ENCODE data around the gene PSMC4.
"Not testable (repeated sequence)": the region's sequence is repeated elsewhere in the genome, so short reads cannot be mapped to it uniquely, and the experiment has no call there.

The PSMC4 gene

DNA sequence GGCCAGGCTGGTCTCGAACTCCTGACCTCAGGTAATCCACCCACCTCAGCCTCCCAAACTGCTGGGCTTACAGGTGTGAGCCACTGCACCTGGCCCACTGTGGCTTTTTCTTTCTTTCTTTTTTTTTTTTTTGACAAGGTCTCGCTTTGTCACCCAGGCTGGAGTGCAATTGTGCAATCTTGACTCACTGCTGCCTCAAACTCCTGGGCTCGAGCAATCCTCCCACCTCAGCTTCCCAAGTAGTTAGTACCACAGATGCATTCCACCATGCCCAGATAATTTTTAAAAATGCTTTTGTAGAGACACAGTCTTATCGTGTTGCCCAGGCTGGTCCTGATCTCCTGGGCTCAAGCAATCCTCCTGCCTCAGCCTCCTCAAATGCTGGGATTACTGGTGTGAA, 24.4 kb upstream of the PSMC4 start:
- DNase-seq (ENCODE audit: low read depth, low spot score) = no peak

DNA sequence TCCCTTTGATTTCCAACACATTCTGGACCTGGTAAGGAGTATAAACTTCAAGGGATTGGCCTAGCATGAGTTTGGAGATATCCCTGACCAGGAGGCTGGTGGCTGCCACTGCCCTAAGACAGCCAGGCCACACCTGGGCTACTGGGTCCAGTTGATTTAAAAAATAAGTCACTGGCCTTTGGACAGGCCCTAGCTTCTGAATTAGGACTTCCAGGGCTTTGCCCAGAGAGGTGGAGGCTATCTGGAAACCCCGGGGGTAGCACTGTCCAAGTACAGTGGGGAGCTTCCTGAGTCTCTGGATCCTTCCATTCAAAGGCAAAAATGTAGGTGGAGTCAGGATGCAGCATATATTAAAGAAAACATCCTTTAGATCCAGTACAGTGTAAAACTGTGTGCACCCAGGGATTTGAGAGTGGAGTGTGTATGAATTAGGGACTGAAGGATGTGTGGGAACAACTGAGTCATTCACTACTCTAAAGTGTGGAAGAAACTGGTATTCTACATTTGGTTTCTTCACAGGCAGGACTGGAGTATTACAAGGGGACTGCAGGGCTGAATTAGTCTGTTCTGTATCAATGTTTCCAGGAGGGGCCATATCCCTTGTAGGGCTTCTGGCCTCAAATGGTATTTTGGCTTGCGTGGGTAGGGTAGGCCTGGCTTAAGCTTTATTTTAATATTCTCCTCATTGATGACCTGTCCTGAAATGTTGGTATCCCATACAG, 21.8 kb upstream of the PSMC4 start:
- no peak for DNase-seq (ENCODE audit: low read depth, low spot score)

DNA sequence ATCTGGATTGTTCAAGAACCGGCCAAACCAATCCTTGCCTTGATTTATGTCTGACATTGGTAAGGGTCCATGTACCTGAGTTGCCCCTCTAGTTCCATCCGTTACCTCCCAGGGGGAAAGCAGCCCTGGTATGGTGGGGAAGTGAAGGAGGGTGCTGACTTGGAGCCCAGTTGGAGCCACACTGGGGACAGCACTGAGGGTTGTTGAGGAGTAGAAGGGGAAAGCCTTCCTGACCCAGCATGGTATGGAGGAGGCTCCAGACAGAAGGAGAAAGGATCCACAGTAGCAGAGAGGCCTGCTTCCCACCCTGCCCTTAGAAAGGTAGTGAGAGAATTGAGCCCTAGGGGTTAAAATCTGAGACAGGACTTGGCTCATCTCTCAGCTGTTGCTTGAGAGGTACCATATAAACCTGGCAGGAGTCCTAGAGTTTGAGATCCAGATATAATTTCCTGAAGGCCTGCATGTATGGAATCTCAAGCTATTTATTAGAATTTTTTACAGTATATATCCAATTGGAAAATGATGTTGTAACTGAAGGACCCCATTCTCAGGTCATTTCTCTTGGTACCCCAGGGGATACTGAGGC, 19.8 kb upstream of the PSMC4 start:
- no peak for DNase-seq (ENCODE audit: low read depth, low spot score)

DNA sequence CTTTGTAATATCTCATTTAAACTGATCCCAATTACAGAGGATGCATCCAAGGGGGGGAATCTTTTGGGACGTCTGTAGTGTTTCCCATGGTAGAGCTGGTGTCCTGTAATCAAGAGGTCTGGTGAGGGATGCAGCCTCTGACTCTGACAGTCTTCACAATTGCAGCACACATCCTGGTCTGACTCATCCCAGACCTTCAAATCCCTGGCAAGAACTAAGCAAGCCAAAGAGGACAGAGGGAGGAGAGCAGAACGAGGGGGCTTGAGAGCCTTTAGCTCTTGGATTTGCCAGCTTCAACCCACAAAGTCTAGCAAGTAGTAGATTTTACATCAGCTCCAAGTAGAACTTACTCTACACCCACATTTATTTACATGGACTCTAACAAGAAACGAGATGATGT, 19.3 kb upstream of the PSMC4 start:
- peak; percentile 18 for DNase-seq (ENCODE audit: low read depth, low spot score)

DNA sequence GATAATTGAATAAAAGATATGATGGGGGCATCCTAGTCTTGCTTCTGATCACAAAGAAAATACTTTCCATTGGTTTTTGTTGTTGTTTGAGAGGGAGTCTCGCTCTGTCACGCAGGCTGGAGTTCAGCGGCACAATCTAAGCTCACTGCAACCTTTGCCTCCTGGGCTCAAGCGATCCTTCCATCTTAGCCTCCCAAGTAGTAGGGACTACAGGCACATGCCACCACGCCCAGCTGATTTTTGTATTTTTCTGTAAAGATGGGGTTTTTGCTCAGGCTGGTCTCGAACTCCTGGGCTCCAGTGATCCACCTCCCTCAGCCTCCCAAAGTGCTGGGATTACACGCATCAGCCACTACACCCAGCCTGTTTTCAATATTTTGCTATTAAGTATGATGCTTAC, 17.1 kb upstream of the PSMC4 start:
- no peak for DNase-seq (ENCODE audit: low read depth, low spot score)

DNA sequence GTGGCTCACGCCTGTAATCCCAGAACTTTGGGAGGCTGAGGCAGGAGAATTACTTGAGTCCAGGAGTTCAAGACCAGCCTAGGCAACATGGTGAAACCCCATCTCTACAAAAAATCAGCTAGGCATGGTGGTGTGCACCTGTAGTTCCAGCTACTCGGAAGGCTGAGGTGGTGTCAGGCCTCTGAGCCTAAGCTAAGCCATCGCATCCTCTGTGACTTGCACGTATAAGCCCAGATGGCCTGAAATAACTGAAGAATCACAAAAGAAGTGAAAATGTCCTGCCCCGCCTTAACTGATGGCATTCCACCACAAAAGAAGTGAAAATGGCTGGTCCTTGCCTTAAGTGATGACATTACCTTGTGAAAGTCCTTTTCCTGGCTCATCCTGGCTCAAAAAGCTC, 13.1 kb upstream of the PSMC4 start:
- not testable (repeated sequence) for DNase-seq (ENCODE audit: low read depth, low spot score)

DNA sequence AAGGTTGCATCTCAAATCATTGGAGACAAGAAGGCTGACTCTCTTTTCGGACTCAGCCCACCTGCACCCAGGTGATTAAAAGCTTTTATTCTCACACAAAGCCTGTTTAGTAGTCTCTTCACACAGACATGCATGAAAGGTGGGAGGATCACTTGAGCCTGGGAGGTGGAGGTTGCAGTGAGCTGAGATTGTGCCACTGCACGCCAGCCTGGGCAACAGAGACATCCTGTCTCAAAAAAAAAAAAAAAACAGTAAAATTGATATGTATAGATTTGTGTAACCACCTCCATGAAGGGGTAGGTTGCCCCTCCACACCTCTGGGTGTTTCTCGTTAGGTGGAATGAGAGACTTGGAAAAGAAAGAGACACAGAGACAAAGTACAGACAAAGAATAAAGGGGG, 12.0 kb upstream of the PSMC4 start:
- DNase-seq (ENCODE audit: low read depth, low spot score) = not testable (repeated sequence)

DNA sequence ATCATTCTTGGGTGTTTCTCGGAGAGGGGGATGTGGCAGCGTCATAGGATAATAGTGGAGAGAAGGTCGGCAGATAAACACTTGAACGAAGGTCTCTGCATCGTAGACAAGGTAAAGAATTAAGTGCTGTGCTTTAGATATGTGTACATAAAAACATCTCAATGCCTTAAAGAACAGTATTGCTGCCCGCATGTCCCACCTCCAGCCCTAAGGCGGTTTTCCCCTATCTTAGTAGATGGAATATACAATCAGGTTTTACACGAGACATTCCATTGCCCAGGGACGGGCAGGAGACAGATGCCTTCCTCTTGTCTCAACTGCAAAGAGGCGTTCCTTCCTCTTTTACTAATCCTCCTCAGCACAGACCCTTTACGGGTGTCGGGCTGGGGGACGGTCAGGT, 11.6 kb upstream of the PSMC4 start:
- DNase-seq (ENCODE audit: low read depth, low spot score) = not testable (repeated sequence)

DNA sequence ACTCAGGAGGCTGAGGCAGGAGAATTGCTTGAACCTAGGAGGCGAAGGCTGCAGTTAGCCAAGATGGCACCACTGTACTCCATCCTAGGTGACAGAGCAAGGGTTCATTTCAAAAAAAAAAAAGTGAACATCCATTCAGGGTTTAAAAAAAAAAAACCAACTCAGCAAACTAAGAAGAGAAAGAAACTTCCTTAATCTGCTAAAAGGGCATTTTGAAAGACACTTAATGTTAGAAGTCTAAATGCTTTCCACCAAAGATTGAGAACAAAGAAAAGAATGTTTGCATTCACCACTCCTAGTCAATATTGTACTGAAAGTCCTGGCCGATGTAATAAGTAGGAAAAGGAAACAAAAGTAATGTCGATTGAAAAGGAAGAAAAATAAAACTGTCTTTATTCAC, 7.1 kb upstream of the PSMC4 start:
- DNase-seq (ENCODE audit: low read depth, low spot score) = no peak

DNA sequence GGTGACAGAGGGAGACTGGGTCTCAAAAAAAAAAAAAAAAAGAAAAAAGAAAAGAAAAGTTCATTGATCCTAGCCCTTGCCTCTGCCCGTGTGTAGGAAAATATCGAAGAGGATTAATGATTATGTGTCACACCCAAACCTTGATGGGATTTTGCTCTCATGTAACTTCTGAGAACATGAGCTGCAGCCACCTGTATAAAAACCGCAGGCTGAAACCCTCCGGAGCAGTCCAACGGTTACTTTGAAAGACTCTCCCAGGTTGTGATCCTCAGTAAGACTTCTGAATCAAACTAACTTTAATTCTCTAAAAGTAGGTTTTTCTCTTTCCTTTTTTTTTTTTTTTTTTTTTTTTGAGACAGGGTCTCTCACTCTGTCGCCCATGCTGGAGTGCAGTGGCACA, 4.3 kb upstream of the PSMC4 start:
- no peak for DNase-seq (ENCODE audit: low read depth, low spot score)

DNA sequence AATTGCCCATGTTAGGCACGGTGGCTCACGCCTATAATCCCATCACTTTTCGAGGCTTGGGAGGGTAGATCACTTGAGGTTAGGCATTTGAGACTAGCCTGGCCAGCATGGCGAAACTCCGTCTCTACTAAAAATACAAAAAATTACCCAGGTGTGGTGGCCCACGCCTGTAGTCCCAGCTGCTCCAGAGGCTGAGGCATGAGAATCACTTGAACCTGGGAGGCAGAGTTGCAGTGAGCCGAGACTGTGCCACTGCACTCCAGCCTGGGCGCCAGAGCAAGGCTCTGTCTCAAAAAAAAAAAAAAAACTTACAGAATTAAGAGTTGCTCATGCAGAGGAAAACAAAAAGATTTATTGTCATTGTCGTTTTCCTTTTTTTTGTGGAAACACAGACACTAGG, 3.4 kb upstream of the PSMC4 start:
- DNase-seq (ENCODE audit: low read depth, low spot score) = no peak

DNA sequence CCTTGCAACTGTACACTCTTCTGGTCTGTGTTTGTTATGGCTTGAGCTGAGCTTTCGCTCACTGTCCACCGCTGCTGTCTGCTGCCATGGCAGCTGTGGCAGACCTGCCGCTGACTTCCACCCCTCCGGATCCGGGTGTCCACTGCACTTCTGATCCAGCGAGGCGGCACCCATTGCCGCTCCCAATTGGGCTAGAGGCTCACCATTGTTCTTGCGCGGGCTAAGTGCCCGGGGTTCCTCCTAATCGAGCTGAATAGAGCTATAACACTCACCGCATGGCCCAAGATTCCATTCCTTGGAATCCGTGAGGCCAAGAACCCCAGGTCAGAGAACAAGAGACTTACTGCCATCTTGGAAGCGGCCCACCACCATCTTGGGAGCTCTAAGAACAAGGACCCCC, 2.2 kb upstream of the PSMC4 start:
- no peak for DNase-seq (ENCODE audit: low read depth, low spot score)

DNA sequence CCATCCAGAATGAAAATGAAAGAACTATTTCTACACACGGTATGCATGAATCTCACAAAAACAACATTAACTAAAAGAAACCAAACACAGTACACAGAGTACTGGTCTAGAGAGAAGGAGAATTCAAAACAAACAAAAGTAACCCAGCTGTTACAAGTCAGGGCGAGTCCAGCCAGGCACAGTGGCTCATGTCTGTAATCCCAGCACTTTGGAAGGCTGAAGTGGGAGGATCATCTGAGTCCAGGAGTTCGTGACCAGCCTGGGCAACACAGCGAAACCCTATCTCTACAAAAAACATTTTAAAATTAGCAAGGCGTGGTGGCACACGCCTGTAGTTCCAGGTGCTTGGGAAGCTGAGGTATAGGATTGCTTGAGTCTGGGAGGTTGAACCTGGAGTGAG, 1.7 kb upstream of the PSMC4 start:
- no peak for DNase-seq (ENCODE audit: low read depth, low spot score)

DNA sequence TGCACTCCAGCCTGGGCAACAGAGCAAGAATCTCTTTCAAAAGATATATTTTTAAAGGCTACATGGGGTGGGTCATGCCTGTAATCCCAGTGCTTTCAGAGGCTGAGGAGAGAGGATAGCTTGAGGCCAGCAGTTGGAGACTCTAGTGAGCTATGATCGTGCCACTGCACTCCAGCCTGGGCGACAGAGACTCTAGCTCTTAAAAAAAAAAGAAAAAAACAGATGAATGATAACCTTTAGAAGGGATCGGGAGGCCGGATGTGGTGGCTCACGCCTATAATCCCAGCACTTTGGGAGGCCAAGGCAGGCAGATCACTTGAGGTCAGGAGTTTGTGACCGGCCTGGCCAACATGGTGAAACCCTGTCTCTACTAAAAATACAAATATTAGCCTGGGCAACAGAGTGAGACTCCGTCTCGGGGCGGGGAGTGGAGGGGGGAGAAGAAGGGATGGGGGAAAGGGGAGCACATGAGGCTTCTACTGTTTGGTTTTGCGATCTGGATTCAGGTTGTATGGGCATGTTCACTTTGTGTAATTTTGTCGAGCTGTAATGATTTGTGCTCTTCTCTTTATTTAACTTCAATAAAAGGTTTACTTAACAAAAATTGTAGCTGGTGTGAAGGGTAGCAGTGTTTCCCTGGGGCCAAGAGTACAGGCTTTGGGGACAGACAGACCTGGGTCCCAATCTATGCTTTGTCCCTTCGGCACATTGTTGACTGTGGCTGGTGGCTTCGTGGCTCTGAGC, 1.1 kb upstream of the PSMC4 start:
- DNase-seq (ENCODE audit: low read depth, low spot score) = no peak

DNA sequence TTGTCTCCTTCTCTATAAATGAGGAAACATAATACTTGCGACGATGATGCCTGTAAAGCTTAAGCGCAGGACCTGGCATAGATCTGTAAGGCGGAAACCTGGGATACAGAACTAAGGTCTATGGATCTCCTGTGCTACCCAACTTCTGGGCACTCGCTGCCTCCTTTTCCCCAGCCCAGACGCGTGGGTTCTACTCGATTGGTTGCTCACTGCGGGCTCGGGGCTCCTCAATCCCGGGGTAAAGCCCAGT, 615 bp upstream of the PSMC4 start:
- DNase-seq (ENCODE audit: low read depth, low spot score) = no peak

DNA sequence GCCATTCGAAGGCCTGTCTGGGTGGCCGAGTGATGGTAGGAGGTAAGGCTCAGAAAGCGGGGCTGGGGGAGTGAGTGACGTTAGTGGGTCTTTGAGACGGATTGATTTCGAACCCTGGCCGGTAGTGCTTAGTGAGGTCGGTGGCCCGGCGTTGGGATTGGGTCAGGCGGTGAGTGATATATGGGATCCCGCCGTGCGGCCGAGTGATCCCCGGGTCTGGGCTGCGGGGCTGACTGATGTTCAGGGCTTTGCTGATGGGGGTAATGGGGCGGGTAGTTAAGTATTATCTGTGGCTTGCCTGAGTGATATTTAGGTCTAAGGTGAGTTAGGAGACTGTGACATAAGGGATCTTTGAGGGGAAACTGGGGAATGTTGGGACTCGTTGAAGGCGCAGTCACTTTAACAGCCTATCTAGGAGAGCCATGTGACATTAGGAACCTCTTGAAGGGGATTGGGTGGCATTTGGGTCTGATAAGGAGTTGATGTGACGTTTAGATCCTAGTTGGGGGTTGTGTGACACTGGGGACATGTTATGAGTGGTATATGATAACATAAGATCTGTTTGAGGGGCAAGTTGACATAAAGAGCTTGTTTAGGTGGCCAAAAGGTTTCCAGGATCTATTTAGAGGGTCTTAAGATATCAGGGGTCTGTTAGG, 543 bp downstream of the PSMC4 start:
- no peak for DNase-seq (ENCODE audit: low read depth, low spot score)

DNA sequence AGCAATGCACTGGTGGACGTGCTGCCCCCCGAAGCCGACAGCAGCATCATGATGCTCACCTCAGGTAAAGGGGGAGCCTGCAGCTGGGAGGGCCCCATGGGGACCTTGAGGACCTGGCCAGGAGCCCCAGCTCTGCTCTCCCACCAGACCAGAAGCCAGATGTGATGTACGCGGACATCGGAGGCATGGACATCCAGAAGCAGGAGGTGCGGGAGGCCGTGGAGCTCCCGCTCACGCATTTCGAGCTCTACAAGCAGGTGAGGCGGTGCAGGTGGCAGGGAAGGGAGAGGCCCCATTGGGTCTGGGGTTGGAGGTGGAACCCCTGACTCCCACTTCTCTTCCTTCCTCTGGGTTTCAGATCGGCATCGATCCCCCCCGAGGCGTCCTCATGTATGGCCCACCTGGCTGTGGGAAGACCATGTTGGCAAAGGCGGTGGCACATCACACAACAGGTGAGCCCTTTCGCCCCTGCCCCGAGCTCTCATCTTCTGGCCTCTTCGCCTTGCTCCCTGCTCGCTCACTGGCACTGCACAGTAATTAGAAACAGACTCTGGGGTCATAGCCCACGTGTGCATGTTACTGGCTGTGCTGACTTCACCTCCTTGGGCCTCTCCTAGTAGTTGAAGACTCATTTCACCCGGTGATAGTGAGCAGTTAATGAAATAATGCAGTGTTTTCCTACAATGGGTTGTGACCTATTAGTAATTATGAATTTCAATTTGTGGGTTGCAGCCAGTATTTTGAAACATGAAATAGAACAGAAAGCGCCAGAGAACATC, 3.6 kb downstream of the PSMC4 start:
- no peak for DNase-seq (ENCODE audit: low read depth, low spot score)

DNA sequence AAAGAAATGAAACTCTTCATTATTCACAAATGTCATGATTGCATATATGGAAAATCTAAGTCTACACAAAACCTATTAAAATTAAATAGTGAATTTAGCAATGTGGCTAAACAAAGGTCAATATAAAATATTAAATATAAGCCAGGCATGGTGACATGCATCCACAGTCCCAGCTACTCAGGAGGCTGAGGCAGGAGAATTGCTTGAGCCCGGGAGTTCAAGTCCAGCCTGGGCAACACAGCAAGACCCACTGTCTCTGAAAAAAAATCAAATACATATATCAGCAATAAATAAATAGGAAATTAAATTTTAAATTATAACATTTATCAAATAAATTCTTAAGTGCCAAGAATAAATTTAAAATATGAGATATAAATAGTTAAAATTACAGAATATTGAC, 11.9 kb downstream of the PSMC4 start:
- DNase-seq (ENCODE audit: low read depth, low spot score) = no peak

DNA sequence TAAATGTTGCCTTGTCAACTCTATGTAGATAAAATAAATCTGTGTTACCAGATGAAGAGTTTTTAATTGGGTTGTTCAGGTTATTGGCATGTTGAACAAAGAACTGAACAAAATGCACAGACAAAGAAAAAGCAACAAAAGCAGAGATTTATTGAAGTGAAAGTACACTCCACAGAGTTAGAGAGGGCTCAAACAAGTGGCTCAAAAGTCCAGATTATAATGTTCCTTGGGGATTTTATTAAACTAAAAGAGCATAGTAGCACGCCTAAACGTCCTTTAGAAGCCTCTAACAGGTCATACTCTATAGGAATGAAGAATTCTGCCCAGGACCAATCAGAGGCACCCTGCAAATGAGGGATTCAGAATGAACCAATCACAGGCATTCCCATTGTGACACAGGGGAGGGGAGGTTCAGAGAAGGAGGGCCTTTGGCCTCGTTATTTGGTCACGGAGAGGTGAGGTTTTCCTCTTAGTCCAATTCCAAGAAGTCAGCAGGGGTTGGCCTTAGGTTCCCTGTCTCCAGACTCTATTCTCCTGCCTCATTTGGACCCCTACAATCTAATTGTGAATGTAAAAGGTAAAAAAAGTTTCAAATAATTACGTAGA, 12.8 kb downstream of the PSMC4 start:
- no peak for DNase-seq (ENCODE audit: low read depth, low spot score)

DNA sequence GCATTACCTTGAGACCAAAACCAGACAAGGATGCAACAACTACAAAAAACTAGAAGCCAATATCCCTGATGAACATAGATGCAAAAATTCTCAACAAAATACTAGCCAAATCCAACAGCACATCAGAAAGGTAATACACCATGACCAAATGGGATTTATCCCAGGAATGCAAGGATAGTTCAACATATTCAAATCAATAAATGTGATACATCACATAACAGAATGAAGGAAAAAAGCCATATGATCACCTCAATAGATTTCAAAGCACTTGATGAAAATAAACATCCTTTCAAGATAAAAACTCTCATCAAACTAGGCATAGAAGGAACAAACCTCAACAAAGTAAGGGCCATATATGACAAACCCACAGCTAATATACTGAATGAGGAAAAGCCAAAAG, 15.7 kb downstream of the PSMC4 start:
- DNase-seq (ENCODE audit: low read depth, low spot score) = no peak

DNA sequence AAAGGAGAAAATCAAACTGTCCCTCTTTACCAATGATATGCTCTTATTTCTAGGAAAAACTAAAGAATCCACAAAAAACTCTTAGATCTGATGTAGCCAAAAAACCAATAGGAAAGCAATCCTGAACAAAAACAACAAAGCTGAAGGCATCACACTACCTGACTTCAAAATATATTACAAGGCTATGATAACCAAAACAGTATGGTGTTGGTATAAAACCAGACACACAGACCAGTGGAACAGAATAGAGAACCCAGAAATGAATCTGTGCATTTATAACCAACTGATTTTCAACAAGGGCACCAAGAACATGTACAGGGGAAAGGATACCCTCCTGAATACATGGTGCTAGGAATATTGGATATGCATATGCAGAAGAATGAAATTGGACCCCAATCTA, 16.2 kb downstream of the PSMC4 start:
- DNase-seq (ENCODE audit: low read depth, low spot score) = no peak

DNA sequence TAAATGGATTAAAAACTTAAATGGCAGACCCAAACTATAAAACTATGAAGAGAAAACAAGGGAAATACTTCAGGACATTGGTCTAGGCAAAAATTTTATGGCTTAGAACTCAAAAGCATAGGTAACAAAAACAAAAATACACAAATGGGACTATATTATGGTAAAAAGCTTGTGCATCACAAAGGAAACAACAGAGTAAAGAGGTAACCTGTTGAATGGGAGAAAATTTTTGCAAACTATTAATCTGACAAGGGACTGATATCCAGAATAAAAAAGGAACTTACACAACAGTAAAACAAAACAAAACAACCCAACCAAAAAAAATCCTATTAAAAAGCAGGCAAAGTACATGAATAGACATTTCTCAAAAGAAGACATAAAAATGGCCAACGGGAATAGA, 16.6 kb downstream of the PSMC4 start:
- DNase-seq (ENCODE audit: low read depth, low spot score) = no peak
